IPS-20b (cell line): ENCODE results near the gene AIFM3.
"Not testable (repeated sequence)": the region's sequence is repeated elsewhere in the genome, so short reads cannot be mapped to it uniquely, and the experiment has no call there.

Experiments
- H3K27ac ChIP-seq: one replicate; pipeline ENCODE4 v1.5.1; 2013; ENCODE audit warnings: low read length
- H3K27me3 ChIP-seq: 2 replicates; pipeline ENCODE4 v1.6.1; 2013; ENCODE audit warnings: mild to moderate bottlenecking, low read length, inconsistent platforms; ENCODE audit not compliant: insufficient read depth
- H3K36me3 ChIP-seq: 2 replicates; pipeline ENCODE4 v1.6.1; 2013; ENCODE audit warnings: low read depth, mild to moderate bottlenecking, inconsistent platforms, low read length, moderate library complexity; ENCODE audit not compliant: insufficient read depth
- H3K4me1 ChIP-seq: 2 replicates; pipeline ENCODE4 v1.6.1; 2013; ENCODE audit warnings: mild to moderate bottlenecking, control low read depth, inconsistent platforms, low read length, moderate library complexity; ENCODE audit not compliant: insufficient read depth
- H3K4me3 ChIP-seq: 2 replicates; pipeline ENCODE4 v1.5.1; 2013; ENCODE audit warnings: mild to moderate bottlenecking, low read length, inconsistent platforms
- H3K9ac ChIP-seq: 2 replicates; pipeline ENCODE4 v1.6.1; 2013; ENCODE audit warnings: low read depth, mild to moderate bottlenecking, inconsistent platforms, low read length, moderate library complexity
- H3K9me3 ChIP-seq: 2 replicates; pipeline ENCODE4 v1.6.1; 2013; ENCODE audit warnings: mild to moderate bottlenecking, low read depth, low read length, inconsistent platforms; ENCODE audit not compliant: insufficient read depth

Gene AIFM3, protein sequence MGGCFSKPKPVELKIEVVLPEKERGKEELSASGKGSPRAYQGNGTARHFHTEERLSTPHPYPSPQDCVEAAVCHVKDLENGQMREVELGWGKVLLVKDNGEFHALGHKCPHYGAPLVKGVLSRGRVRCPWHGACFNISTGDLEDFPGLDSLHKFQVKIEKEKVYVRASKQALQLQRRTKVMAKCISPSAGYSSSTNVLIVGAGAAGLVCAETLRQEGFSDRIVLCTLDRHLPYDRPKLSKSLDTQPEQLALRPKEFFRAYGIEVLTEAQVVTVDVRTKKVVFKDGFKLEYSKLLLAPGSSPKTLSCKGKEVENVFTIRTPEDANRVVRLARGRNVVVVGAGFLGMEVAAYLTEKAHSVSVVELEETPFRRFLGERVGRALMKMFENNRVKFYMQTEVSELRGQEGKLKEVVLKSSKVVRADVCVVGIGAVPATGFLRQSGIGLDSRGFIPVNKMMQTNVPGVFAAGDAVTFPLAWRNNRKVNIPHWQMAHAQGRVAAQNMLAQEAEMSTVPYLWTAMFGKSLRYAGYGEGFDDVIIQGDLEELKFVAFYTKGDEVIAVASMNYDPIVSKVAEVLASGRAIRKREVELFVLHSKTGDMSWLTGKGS

DNA sequence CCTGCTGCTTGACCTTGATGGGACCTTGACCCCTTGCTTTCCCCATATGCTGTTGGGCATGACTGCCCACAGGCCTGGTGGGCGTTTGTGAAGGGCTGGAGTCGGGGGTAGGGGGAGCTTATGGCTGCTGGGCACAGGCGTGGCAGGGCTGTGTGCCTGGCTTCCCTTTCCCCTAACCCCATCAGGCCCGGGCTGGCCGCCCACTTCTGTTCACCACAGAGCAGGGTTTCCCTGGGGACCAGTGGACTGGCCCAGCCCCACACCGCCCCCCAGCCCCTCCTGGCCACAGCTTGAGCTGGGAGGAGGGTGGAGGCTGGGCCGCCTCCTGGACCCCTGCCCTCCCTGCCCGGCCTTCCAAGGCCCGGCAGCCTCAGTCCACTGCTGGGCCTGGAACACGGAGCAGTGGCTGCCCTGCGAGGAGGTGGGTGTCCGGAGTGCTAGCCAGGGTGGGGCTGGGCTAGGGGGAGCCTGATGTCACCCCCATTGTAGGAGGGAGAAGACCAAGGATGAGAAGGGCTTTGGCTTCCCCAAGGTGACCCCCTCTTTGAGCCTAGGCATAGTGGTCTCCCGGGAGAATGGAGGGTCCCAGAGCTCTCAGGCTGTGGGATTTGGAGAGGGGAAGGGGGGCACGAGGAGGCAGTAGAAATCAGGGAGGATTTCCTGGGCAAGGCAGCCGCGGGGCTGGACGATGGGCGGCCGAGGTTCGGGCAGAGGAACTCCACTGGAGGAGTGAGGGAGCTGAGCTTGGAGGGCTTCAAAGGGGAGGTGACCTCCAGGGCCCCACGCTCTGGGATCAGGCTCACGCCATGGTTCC is at the start of gene AIFM3:
Gene AIFM3, plus strand, starts transcription at position 373 of the 814 bp plus-strand sequence. CDS start 690 bp downstream, outside the sequence.
- peak within 1 kb of the TSS; percentile 30; the same call in 1 of the 2 replicates for H3K4me3 ChIP-seq

DNA sequence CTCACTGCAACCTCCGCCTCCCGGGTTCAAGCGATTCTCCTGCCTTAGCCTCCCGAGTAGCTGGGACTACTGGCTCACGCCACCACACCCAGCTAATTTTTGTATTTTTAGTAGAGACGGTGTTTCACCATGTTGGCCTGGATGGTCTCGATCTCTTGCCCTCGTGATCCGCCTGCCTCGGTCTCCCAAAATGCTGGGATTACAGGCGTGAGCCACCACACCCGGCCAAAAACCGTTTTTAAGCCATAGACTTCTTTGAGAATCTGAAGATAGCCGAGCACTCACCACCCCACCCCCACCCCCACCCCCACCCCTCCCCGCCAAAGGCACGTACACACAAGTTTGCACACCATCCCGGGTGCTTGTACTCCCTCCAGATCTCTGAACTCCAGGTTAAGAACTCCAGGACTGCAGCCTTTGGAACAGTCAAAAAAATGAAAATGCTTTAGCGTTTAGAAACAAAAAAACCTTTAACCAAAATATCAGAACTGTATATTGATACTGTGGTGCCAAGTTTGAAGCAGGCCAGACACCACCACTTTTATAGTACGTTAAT is 48.3 kb upstream of the AIFM3 start:
- Histone ChIP-seq H3K27ac (no peak overlapping the region), H3K27me3 (no peaks in the 10 kb centered on the region), H3K36me3 (peaks cover 17% of the 10 kb centered on the region; the same call in 1 of the 2 replicates), H3K9ac (peak overlapping the region; percentile 90), H3K4me1 (peaks cover 10% of the 10 kb centered on the region; the same call in 1 of the 2 replicates), H3K4me3 (peak overlapping the region; percentile 94), H3K9me3 (no peaks in the 10 kb centered on the region)

More for the DNA sequence above, at the start of gene AIFM3:
- peaks cover 79% of the 10 kb centered on the region for H3K27me3 ChIP-seq
- no peak within 1 kb of the TSS for H3K27ac ChIP-seq
- no peaks in the 10 kb centered on the region for H3K36me3 ChIP-seq
- H3K9me3 ChIP-seq: no peaks in the 10 kb centered on the region
- no peak within 1 kb of the TSS for H3K9ac ChIP-seq
- peaks cover 17% of the 10 kb centered on the region for H3K4me1 ChIP-seq

DNA sequence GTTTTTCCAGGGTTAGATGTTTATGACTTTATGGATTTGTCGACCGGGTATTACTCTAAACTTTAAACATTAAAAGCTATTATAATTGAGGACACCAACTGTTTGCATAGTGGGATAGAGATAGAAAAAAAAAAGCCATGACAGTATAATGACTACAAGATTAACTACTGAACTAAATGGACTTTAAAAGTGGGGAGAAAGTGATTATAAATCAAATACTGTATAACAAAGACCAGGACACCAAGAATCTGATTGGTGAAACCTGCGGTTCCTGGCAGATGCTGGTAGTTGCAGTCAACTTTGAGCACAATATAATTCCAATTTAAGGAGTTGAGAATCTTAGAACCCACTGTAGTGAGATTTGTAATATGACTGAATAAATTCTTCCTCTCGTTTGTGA is 47.3 kb upstream of the AIFM3 start:
- no peaks in the 10 kb centered on the region for H3K9me3 ChIP-seq
- peaks cover 17% of the 10 kb centered on the region; the same call in 1 of the 2 replicates for H3K36me3 ChIP-seq
- H3K4me3 ChIP-seq: peak overlapping the region; percentile 94
- no peak overlapping the region for H3K27ac ChIP-seq
- H3K9ac ChIP-seq: peak overlapping the region; percentile 90
- H3K4me1 ChIP-seq: peaks cover 20% of the 10 kb centered on the region
- H3K27me3 ChIP-seq: no peaks in the 10 kb centered on the region

DNA sequence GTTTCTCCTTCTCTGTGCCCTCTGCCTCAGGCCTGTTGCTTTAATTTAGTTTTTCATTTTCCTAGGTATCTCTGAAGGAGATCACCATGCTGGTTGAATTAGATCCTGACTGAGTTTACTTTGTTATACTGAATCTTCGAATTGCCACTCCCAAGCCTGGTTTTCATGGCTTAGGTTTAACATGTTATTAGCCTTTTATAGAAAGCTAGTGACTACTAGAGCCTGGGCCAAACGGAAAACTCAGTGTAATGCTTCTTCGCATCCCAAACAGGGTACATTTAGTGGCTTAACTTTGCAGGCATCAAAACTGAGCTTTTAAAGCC is 46.2 kb upstream of the AIFM3 start:
- H3K36me3 ChIP-seq: peaks cover 17% of the 10 kb centered on the region; the same call in 1 of the 2 replicates
- no peak overlapping the region for H3K27ac ChIP-seq
- H3K9me3 ChIP-seq: no peaks in the 10 kb centered on the region
- peak overlapping the region; percentile 38; the same call in 1 of the 2 replicates for H3K9ac ChIP-seq
- H3K4me1 ChIP-seq: peaks cover 29% of the 10 kb centered on the region
- peak overlapping the region; percentile 94 for H3K4me3 ChIP-seq
- H3K27me3 ChIP-seq: no peaks in the 10 kb centered on the region

DNA sequence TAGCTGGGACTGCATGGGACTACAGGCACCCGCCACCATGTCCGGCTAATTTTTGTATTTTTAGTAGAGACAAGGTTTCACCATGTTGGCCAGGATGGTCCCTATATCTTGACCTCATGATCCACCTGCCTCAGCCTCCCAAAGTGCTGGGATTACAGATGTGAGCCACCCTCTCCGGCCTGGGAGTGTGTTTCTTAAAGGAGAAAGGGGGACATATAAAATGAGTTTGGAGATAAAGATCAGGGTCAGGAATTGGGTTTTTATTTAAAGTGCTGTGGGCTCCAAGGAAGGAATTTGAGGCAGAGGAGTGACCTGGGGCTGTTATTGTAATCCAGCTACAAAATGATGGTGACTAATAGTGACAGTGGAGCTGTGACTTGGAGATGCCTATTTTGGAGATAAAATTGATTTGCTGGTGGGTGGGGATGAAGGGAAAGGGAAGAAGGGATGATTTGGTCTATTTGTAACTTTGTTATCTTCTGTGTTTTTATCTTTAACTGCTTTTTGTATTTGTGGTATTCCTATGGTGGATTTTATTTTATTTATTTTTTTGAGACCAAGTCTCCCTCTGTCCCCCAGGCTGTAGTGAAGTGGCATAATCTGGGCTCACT is 44.8 kb upstream of the AIFM3 start:
- Histone ChIP-seq H3K9ac (no peak overlapping the region), H3K9me3 (no peaks in the 10 kb centered on the region), H3K27ac (no peak overlapping the region), H3K4me3 (no peak overlapping the region), H3K36me3 (peaks cover 17% of the 10 kb centered on the region; the same call in 1 of the 2 replicates), H3K27me3 (no peaks in the 10 kb centered on the region), H3K4me1 (peaks cover 37% of the 10 kb centered on the region)

DNA sequence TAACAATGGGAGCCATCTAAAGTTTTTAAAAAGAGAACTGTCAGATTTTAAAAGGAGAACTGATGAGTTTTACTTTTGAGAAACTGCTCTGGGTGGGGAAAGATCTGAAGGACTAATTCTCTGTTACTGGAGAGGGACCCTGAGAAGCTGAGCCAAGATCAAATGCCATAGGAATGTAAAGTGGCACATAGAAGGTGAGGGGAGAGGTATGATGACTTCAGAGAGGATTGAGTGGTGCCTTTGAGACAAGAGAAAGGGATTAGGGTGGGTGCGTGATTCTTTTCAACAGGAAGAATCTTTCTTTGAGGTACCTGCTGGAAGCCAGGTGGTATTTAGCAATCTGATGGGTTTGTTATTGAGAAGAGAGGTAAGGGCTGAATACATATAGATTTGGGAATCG is 40.8 kb upstream of the AIFM3 start:
- Histone ChIP-seq H3K36me3 (0 out of 2 replicates have a peak, but pooled peaks cover 4% of the 10 kb centered on the region), H3K27ac (no peak overlapping the region), H3K9me3 (no peaks in the 10 kb centered on the region), H3K4me3 (peak overlapping the region; percentile 21; the same call in 1 of the 2 replicates), H3K4me1 (peaks cover 27% of the 10 kb centered on the region), H3K9ac (no peak overlapping the region), H3K27me3 (no peaks in the 10 kb centered on the region)

DNA sequence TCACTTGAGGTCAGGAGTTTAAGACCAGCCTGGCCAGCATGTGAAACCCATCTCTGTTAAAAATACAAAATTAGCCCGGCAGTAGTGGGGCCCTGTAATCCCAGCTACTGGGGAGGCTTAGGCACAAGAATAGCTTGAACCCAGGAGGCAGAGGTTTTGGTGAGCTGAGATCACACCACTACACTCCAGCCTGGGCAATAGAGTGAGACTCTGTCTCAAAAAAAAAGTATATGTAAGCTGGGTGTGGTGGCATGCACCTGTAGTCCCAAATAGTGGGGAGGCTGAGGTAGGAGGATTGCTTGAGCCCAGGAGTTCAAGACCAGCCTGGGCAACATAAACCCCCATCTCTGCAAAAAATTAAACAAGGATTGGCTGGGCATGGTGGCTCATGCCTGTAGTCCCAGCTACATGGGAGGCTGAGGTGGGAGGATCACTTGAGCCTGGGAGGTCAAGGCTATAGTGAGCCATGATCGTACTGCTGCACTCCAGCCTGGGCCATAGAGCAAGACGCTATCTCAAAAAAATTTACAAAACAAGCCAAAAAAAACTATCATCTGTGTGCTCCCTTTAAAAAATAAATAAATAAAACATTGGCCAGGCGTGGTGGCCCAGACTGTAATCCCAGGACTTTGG is 39.0 kb upstream of the AIFM3 start:
- Histone ChIP-seq H3K27me3 (no peaks in the 10 kb centered on the region), H3K9me3 (no peaks in the 10 kb centered on the region), H3K4me1 (peaks cover 27% of the 10 kb centered on the region), H3K9ac (no peak overlapping the region), H3K27ac (no peak overlapping the region), H3K36me3 (0 out of 2 replicates have a peak, but pooled peaks cover 5% of the 10 kb centered on the region), H3K4me3 (no peak overlapping the region)

DNA sequence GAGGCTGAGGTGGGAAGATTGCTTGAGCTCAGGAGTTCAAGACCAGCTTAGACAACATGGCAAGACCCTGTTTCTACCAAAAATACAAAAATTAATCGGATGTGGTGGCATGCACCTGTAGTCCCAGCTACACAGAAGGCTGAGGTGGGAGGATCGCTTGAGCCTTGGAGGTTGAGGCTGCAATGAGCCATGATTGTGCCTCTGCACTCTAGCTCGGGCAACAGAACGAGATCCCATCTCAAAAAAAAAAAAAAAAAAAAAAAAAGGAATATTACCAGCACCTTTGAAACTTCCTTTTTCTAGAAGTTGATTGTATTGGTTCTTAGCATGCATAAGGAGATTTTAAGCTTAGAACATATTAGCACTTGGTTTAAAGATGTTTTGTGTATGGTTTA is 38.5 kb upstream of the AIFM3 start:
- no peak overlapping the region for H3K4me3 ChIP-seq
- no peaks in the 10 kb centered on the region for H3K9me3 ChIP-seq
- H3K9ac ChIP-seq: no peak overlapping the region
- H3K27ac ChIP-seq: no peak overlapping the region
- H3K4me1 ChIP-seq: peaks cover 27% of the 10 kb centered on the region
- H3K36me3 ChIP-seq: peaks cover 6% of the 10 kb centered on the region
- H3K27me3 ChIP-seq: no peaks in the 10 kb centered on the region

DNA sequence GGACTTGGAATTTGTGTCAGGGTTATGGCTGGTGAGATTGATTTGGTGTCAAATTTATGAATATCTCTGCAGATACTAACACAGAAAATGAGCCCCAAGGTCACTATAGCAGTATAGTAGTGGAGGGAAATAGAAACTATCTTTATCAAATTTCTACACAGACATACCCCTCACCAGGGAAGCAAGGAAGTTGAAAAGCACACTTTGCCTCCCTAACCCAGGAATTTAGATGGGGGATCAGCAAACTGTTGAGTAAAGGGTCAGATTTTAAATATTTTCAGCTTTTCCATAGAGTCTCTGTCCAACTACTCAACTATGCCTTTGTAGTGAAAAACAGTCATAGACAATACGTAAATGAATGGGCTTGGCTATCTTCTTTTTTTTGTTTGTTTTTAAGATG is 37.1 kb upstream of the AIFM3 start:
- no peak overlapping the region for H3K9ac ChIP-seq
- no peaks in the 10 kb centered on the region for H3K27me3 ChIP-seq
- H3K27ac ChIP-seq: no peak overlapping the region
- no peaks in the 10 kb centered on the region for H3K9me3 ChIP-seq
- H3K4me1 ChIP-seq: peaks cover 16% of the 10 kb centered on the region; the same call in 1 of the 2 replicates
- no peak overlapping the region for H3K4me3 ChIP-seq
- peaks cover 20% of the 10 kb centered on the region for H3K36me3 ChIP-seq

DNA sequence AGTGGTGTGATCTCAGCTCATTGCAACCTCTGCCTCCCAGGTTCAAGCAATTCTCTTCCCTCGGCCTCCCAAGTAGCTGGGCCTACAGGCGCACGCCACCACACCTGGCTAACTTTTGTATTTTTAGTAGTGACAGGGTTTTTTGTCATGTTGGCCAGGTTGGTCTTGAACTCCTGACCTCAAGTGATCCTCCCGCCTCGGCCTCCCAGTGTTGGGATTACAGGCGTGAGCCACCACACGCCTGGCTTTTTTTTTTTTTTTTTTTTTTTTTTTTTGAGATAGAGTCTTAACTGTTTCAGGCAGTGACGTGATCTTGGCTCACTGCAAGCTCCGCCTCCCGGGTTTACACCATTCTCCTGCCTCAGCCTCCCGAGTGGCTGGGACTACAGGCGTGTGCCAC is 36.6 kb upstream of the AIFM3 start:
- Histone ChIP-seq H3K36me3 (peaks cover 25% of the 10 kb centered on the region), H3K4me1 (peaks cover 12% of the 10 kb centered on the region; the same call in 1 of the 2 replicates)
- H3K27ac ChIP-seq, H3K9me3 ChIP-seq, H3K4me3 ChIP-seq, H3K27me3 ChIP-seq, H3K9ac ChIP-seq: not testable (repeated sequence)
